Stimulated activated CD4-positive, alpha-beta T cell treated with anti-CD3 and anti-CD28 coated beads, Interleukin-12 subunit alpha, Interleukin-12 subunit beta, amount 100 ng/mL, for 48 hours (primary cell): ENCODE data around the gene SCAP.
"Not testable (repeated sequence)": the region's sequence is repeated elsewhere in the genome, so short reads cannot be mapped to it uniquely, and the experiment has no call there.

ENCODE experiments used
- DNase-seq, 3 donors: peaks; one replicate each; pipeline ENCODE4 v3.0.0-alpha.2; 2020; ENCODE audit warnings: low read depth in 2 of 3, low spot score in 1 of 3

Gene SCAP

GRCh38 chr3:47481763-47482162 lies 6.0 kb upstream of the SCAP start:
- DNase-seq, result not testable (repeated sequence)

- DNase-seq, result not testable (repeated sequence)
Observed at GRCh38 chr3:47480267-47480666, 4.5 kb upstream of the SCAP start.

- DNase-seq, result no peak
Observed at GRCh38 chr3:47479826-47480160, 4.1 kb upstream of the SCAP start.

- no peak for DNase-seq
Observed at GRCh38 chr3:47478022-47478421, 2.3 kb upstream of the SCAP start.

GRCh38 chr3:47476644-47477199 lies 981 bp upstream of the SCAP start:
- DNase-seq, result no peak

- no peak for DNase-seq
Observed at GRCh38 chr3:47476330-47476626, 537 bp upstream of the SCAP start.

GRCh38 chr3:47475029-47475569 lies 642 bp downstream of the SCAP start:
- DNase-seq, result peak in 2 of 3 donors; percentile 4 to 25

- no peak for DNase-seq
Observed at GRCh38 chr3:47473391-47473790, 2.4 kb downstream of the SCAP start.

GRCh38 chr3:47469616-47470015 lies 6.1 kb downstream of the SCAP start:
- no peak for DNase-seq

- DNase-seq, result not testable (repeated sequence)
Observed at GRCh38 chr3:47468315-47468714, 7.4 kb downstream of the SCAP start.

GRCh38 chr3:47464588-47464987 lies 11.2 kb downstream of the SCAP start:
- DNase-seq, result no peak

- DNase-seq, result not testable (repeated sequence)
Observed at GRCh38 chr3:47459534-47460085, 16.1 kb downstream of the SCAP start.

- no peak for DNase-seq
Observed at GRCh38 chr3:47456984-47457383, 18.8 kb downstream of the SCAP start.

GRCh38 chr3:47455806-47456452 lies 19.8 kb downstream of the SCAP start:
- no peak for DNase-seq

GRCh38 chr3:47452453-47453215 lies 23.1 kb downstream of the SCAP start:
- no peak for DNase-seq

- no peak for DNase-seq
Observed at GRCh38 chr3:47444103-47444502, 31.6 kb downstream of the SCAP start.

GRCh38 chr3:47443611-47443995 lies 32.1 kb downstream of the SCAP start:
- no peak for DNase-seq

GRCh38 chr3:47441796-47442551 lies 33.8 kb downstream of the SCAP start:
- DNase-seq, result no peak

- no peak for DNase-seq
Observed at GRCh38 chr3:47440131-47440530, 35.6 kb downstream of the SCAP start.

GRCh38 chr3:47436180-47436579 lies 39.6 kb downstream of the SCAP start:
- DNase-seq, result no peak

- DNase-seq, result no peak
Observed at GRCh38 chr3:47434849-47435248, 40.9 kb downstream of the SCAP start.
